Activated T-cell treated with anti-CD3 and anti-CD28 coated beads for 24 hours (primary cell): ENCODE measurements around the gene OBSCN.

Experiments
- DNase-seq: peaks from one replicate; pipeline ENCODE4 v3.0.0-alpha.2; 2020; ENCODE audit warnings: low read depth

OBSCN gene

DNA sequence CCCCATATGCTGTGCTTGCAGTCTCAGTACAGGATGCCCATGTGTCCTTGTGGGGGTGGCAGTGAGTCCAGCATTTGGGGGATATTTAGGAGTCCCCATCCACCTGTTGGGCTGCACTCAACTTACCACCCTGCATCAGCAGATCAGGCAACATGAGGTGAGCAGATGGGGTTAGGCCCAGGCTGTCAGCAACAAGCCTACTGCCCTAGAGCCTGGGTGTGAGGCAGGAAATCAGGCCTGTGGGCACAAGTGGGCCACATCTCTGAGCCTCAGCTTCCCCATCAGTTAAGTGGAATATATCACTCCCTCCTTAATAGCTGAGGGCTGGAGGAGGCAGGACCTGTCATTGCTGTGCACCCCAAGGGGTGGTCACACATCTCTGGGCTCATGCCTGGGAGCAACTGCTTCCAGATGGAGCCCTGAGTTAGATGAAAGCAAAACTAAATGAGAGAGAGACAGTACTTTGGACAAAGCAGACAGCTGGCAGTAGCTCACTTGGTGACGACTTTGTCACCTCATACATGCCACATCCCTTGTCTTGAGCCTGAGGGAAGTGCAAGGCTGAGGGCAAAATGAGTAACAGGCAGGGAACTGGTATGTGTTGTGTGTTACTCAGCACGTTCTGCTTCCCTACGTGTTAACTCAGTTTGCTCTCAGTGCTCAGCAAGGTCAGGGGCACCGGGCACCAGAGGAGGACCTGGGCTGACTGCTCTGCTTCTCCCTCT lies 150.4 kb downstream of the OBSCN start:
- DNase-seq, result no peak

DNA sequence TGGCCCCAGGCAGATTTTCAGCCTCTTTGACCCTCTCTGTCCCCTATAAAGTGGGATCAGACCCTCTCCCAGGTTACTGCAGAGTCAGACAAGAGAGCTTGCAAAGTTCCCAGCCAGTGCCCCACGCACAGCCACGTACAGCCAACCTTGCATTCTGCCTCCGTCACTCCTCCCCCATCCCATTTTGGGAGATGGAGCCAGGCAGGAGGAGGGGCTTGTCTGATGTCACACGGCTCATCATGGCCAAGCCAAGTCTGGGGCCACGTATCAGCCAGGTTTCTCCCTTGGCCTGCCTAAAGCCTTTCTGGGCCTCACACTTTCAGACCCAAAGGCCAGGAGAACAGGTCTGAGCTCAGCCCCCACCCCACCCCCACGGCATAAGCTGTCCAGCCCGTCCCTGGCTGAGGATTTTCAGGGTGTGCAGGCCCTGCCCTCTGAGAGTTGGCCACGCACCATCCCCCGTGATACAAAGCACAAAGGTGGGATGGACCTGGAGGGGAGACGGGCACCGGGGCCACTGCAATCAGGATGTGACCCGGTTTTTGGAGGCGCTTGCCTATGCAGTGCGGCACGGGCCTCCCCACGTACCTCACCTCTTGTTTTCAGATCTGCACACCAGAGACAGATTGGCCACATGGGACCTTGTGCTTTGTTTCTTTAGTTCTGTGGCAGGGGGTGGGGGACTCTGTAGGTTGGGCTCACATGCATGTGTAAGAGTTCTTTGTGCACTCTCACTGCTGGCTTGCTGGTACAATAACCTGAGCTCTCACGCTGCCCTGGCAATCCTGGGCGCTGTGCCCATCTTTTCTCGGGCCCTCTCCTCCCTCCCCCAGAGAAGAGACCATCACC lies 151.1 kb downstream of the OBSCN start:
- no peak for DNase-seq

DNA sequence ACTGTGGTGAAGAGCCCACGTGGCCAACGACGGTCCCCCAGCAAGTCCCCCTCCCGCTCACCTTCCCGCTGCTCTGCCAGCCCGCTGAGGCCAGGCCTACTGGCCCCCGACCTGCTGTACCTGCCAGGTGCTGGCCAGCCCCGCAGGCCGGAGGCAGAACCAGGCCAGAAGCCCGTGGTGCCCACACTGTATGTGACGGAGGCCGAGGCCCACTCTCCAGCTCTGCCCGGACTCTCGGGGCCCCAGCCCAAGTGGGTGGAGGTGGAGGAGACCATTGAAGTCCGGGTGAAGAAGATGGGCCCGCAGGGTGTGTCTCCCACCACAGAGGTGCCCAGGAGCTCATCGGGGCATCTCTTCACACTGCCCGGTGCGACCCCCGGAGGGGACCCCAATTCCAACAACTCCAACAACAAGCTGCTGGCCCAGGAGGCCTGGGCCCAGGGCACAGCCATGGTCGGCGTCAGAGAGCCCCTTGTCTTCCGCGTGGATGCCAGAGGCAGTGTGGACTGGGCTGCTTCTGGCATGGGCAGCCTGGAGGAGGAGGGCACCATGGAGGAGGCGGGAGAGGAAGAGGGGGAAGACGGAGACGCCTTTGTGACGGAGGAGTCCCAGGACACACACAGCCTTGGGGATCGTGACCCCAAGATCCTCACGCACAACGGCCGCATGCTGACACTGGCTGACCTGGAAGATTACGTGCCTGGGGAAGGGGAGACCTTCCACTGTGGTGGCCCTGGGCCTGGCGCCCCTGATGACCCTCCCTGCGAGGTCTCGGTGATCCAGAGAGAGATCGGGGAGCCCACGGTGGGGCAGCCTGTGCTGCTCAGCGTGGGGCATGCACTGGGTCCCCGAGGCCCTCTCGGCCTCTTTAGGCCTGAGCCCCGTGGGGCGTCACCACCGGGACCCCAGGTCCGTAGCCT lies 152.0 kb downstream of the OBSCN start:
- DNase-seq, result no peak

DNA sequence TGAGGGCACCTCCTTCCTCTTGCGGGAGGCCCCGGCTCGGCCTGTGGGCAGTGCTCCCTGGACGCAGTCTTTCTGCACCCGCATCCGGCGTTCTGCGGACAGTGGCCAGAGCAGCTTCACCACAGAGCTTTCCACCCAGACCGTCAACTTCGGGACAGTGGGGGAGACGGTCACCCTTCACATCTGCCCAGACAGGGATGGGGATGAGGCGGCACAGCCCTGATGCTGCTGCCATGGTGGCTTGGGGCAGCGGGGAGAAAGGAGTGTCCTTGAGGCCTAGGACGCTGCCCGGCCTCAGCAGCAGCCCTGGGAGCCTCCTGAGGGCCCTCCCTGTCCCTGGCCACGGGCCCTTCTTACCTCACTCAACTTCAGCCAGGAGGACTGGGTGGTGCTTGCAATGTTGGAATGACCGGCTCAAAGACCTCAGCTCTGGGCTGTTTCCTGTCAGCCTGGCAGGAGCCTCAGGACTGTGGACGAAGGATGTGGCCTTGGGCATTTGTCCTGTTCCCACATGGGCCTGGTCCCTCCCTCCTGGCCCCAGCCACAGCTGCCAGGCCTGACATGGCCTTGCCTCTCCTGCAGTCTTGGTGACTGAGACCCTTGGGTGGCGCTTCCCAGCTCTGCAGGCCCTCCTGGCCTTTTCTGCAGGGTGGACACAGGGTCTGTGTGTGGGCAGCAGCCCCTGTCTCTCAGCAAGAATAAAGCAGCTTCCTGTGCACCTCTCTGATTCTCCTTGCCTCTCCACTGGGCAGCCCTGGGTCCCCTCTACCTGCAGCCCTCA lies 152.9 kb downstream of the OBSCN start:
- no peak for DNase-seq

DNA sequence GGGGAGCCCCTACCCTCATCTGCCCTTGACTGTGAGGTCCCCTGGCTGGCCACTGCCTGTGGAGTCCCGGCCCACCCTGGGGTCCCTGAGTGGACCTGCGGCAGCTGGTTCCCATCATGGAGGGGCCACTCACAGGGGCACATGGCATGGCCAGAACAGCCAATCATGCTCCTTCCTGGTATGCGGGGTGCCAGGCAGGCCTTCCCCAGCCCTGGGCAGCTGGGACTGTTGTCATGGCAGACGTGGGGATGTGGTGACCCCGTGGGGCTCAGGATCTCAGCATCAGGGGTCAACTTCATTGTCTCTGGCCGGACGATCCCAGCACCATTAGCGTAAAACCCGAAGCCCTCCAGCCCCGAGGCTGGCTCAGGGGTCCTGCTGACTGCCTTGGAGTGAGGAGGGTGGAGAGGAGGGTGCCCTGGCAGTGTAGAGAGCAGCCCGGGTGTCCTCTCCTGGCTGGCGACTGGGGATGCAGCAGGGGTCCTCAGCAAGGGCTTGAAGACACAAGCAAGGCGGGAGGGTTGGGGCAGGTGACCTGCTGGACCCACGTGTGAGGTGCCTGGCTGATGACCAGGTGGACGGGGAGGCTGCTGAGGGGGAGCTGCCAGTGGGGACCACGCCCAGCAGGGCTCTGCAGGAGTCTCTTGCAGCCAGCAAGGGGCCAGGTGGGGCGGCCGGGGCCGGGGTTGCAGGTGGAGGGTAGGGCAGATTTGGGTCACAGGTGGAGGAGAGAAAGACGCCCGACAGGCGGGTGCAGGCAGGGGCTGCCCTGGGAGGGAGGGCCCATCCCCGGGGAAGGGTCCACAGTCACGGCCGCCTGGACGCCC lies 153.7 kb downstream of the OBSCN start:
- no peak for DNase-seq

DNA sequence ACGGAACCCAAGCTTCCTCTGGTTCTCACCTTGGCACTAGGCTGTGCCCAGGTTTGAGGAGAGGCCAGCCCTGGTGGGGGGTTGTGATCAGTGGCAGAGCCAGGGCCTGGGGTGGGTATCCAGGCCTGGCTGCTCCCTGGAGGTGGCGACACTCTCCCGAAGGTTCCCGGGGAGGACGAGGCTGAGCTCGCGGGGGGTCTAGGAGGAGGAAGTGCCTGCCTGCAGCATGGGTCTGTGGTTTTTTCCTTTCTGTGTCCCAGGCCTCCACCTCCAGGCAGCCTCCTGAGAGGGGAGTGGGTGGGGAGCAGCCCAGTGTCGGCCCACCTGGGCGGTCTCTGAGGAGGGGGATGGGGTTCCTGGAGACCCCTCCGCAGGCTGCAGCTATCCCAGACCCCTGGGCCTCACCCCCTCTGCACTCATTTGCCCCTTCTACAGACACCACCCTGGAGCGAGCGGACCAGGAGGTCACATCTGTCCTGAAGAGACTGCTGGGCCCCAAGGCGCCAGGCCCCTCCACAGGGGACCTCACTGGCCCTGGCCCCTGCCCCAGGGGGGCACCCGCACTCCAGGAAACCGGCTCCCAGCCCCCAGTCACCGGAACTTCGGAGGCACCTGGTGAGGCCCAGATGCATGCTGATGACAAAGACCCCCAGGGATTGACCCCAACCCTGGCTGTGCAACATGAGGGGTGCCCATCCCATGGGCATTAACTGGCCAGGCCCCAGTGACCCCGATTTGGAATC lies 154.5 kb downstream of the OBSCN start:
- no peak for DNase-seq

DNA sequence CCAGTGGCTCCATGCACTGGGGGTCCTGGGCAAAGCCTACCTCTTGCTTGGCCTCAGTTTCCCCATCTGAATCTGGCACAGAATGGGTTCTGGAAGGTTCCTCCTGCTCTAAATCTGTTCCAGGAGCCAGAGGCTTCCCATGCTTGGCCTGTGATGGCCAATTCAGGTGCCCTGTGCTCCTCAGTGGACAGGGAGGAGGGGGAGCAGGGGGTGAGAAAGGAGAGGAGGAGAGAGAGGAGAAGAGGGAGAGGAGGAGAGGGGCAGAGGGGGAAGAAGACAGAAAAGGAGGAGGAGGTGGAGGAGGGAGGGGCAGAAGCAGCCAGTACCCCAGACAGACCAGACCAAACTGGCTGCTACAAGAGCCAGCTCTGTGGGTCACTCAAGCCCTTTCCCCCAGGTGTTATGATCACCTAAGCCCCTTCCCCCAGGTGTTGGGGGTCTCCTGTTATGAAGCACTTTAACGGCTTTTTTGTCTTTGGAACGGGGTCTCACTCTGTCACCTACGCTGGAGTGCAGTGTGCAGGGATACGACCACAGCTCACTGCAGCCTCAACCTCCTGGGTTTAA lies 155.1 kb downstream of the OBSCN start:
- DNase-seq, result no peak

DNA sequence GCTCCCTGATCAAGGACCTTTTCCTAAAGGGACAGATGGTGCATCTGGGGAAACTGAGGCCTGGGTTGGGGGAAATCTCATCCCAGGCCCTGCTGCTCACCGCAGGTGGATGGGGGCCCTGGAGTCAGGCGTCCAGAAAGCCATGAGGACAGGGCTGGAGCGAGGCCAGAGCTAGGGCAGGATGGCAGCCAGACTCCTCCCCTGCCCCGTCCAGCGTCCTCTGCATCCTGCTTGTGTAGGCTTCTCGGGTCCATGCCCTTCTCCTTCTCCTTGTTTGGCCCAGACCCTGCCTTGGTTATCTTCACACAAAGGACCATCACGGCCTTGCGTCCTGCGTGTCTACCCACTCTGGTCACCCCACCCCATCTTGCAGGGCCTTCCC lies 155.8 kb downstream of the OBSCN start:
- DNase-seq, result no peak

DNA sequence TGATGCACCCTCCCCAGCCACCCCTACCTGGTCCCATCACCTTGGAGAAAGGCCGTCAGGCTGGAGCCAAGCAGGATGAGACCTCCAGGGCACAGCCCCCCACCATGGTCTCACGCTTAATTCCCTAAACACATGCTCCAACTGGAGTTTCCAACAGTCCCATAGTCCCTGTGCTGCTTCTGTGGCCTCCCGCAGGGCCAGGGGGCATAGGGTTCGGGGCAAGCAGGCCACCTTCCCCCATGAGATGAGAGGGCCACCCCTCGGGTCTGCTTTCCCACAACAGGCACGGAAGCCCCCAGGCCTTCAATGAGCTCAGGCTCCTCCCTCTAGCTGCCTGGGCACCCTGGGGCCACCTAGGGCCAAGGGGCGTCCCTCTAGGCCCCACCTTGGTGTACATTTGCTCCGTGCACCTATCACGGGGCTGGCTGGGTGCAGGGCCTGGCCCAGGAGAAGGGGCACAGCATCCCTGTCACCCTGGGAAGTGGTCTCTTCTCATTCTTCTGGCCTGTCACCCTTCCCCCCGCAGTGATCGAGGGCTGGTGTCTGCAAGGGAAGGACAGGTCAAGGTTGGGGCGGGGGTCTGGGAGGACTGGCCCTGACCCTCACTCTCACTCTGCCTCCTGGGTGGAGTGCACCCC lies 156.3 kb downstream of the OBSCN start:
- DNase-seq, result no peak

DNA sequence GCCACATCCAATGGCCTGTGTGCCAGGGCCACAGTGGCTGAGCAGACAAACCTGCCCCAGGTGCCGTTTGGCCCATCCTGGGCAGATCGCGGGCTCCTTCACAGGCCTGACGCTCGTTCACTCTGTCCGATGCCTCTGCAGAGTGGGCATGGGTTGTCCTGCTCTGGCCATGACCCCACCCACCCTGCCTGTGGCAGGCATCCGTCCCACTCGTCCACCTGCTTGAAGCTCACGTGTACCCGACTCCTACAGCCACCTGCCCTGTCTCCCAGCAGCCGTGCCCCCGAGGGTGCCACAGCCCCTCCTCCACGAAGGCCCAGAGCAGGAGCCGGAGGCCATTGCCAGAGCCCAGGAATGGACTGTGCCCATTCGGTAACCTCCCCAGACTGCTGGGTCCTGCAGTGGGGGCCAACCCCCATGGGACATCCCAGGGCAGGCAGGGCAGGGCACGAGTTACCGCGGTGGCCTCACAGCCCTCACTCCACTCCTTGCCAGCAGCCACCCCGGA lies 156.9 kb downstream of the OBSCN start:
- DNase-seq, result no peak

DNA sequence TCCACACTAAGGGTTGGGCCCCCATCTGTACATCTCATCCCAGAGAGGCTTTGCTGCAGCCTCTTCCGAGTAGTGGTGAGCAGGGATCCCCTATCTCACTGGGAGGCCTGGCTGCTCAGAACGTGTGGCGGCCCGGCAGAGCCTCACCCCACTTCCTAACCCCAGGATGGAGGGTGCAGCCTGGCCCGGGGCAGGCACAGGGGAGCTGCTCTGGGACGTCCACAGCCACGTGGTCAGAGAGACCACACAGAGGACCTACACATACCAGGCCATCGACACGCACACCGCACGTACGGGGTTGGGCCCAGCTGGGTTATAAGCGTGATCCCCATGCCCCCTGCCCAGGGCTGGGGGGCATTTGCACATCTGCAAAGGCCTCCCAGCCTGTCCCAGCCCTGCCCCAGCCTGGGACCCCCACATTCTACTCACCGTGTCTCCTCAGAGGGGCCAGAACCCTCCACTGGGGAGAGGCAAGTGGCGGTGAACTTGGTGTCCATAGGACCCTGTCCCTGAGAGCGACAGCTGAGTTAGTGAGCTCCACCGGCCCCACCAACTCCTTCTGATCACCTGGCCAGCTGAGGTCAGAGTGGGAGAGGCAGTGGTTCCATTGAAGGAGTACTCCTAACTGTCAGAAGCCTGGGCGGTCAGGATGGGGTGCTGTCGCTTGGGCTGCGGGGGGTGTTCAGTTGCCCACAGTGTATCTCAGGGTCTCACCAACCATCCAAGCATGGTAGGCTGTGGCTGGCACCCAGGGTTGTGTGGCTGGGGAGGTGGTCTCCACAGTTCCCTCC lies 157.6 kb downstream of the OBSCN start:
- DNase-seq, result no peak

DNA sequence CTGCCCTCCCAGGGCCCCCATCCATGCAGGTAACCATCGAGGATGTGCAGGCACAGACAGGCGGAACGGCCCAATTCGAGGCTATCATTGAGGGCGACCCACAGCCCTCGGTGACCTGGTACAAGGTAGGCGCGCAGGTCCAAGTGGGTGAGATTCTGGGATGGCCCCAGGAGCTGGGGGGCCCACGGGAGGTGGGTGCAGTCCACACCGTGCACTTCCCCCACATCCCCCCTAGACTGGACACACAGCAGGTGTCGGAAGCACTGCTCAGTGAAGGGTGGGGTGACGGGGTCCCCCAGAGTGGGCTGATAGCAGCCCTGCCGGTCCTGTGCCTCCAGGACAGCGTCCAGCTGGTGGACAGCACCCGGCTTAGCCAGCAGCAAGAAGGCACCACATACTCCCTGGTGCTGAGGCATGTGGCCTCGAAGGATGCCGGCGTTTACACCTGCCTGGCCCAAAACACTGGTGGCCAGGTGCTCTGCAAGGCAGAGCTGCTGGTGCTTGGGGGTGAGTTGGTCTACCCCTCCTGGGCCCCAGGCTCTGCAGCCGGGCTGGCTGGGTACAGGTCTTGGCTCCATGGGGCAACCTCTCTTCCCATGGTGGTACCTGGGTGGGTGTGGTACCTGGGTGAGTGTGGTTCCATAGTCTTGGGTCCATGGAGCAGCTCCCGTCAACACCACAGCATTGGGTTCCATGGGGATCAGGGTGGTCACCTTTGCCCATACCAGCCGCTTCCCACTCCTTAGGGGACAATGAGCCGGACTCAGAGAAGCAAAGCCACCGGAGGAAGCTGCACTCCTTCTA lies 158.4 kb downstream of the OBSCN start:
- no peak for DNase-seq

DNA sequence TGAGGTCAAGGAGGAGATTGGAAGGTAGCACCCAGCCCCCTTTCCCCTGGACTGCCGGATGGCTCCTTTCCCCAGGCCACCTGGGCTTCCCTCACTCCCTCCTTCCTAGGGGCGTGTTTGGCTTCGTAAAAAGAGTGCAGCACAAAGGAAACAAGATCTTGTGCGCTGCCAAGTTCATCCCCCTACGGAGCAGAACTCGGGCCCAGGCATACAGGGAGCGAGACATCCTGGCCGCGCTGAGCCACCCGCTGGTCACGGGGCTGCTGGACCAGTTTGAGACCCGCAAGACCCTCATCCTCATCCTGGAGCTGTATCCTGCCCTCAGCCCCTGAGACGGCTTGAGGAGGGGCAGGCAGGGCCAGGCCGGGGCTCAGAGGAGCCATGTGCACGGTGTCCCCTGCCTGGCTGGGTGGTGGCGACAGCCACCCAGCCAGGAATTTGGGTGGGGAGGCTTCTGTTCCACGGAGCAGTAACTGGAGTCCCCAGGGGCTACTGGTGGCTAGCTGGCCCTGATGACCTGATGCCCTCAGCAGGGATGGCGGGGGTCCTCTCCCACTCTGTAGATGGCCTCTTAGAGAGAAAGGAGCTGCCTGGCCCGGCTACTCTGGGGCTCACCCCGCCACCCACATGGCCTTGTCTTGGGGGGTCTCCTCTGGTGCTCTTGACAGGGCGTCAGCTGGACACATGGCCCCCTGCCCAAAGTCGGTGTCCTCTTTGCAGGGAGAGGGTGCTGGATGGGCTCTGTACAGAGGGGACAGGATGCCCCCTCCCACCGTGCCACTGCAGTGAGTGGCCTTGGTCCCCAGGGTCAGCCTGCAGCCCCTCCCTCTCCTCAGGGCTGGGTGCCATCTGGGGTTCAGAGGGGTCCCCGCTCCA lies 159.3 kb downstream of the OBSCN start:
- no peak for DNase-seq

DNA sequence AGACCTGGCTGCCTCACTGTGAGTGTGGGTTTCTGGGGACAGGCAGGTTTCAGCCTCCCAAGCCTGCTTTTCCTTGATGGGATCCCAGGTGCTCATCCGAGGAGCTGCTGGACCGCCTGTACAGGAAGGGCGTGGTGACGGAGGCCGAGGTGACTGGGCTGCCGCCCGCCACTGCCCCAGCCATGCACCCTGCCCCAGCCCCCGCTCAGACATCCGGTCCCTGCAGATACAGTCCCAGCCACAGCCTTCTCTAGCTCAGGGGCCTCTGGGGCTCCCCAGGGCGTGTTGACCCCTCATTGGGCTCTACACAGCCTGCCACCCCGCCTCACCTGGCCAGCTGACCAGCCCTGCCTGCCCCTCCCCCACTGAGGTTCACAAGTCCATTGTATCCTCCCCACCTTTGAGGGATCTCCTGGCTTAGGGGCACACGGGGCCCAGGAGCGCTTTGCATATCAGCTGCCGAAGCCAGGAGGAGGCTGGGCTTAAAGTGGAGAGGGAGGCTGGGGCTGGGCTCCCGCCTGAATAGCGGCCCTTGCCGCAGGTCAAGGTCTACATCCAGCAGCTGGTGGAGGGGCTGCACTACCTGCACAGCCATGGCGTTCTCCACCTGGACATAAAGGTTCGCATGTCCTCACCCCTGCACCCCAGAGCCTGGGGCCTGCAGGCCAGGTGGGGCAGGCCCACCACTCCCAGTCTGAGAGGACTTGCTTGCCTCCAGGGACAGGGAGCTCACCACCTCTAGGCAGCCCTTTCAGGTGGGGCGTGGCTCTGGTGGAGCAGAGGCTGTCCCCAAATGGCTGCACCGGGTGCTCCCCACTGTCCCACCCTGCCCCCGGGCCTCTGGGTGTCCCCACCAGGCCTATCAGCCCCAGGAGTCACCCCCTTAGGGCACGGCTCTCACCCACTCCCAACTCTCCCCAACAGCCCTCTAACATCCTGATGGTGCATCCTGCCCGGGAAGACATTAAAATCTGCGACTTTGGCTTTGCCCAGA lies 160.3 kb downstream of the OBSCN start:
- DNase-seq, result no peak
